ENCODE results near the gene ZNF609.
"Not testable (repeated sequence)": the region's sequence is repeated elsewhere in the genome, so short reads cannot be mapped to it uniquely, and the experiment has no call there.

The ZNF609 gene

GRCh38 chr15:64583519-64583918 lies 123.1 kb downstream of the ZNF609 start:
- no peak for DNase-seq (ENCODE audit: low read depth)

GRCh38 chr15:64583983-64584382 lies 123.6 kb downstream of the ZNF609 start:
- no peak for DNase-seq (ENCODE audit: low read depth)

- no peak for DNase-seq (ENCODE audit: low read depth)
These were observed 126.0 kb downstream of the ZNF609 start for GRCh38 chr15:64586259-64586870.

- no peak for DNase-seq (ENCODE audit: low read depth)
These were observed 126.6 kb downstream of the ZNF609 start for GRCh38 chr15:64586984-64587383.

GRCh38 chr15:64589435-64590084 lies 129.2 kb downstream of the ZNF609 start:
- DNase-seq (ENCODE audit: low read depth): no peak

- not testable (repeated sequence) for DNase-seq (ENCODE audit: low read depth)
These were observed 132.5 kb downstream of the ZNF609 start for GRCh38 chr15:64592845-64593244.

GRCh38 chr15:64596701-64597476 lies 136.5 kb downstream of the ZNF609 start:
- no peak for DNase-seq (ENCODE audit: low read depth)

- DNase-seq (ENCODE audit: low read depth): no peak
These were observed 137.1 kb downstream of the ZNF609 start for GRCh38 chr15:64597477-64597822.

GRCh38 chr15:64599226-64599625 lies 138.8 kb downstream of the ZNF609 start:
- DNase-seq (ENCODE audit: low read depth): no peak

GRCh38 chr15:64599716-64600115 lies 139.3 kb downstream of the ZNF609 start:
- DNase-seq (ENCODE audit: low read depth): no peak

GRCh38 chr15:64600794-64601193 lies 140.4 kb downstream of the ZNF609 start:
- no peak for DNase-seq (ENCODE audit: low read depth)

GRCh38 chr15:64604319-64604718 lies 143.9 kb downstream of the ZNF609 start:
- DNase-seq (ENCODE audit: low read depth): no peak

- not testable (repeated sequence) for DNase-seq (ENCODE audit: low read depth)
These were observed 147.0 kb downstream of the ZNF609 start for GRCh38 chr15:64607416-64607815.

GRCh38 chr15:64610257-64610919 lies 150.0 kb downstream of the ZNF609 start:
- DNase-seq (ENCODE audit: low read depth): no peak

- no peak for DNase-seq (ENCODE audit: low read depth)
These were observed 150.8 kb downstream of the ZNF609 start for GRCh38 chr15:64611085-64611725.

- no peak for DNase-seq (ENCODE audit: low read depth)
These were observed 154.1 kb downstream of the ZNF609 start for GRCh38 chr15:64614519-64614918.

- DNase-seq (ENCODE audit: low read depth): no peak
These were observed 157.3 kb downstream of the ZNF609 start for GRCh38 chr15:64617727-64618126.

GRCh38 chr15:64618138-64618537 lies 157.8 kb downstream of the ZNF609 start:
- no peak for DNase-seq (ENCODE audit: low read depth)

GRCh38 chr15:64618540-64618939 lies 158.2 kb downstream of the ZNF609 start:
- no peak for DNase-seq (ENCODE audit: low read depth)

GRCh38 chr15:64619880-64620839 lies 159.8 kb downstream of the ZNF609 start:
- no peak for DNase-seq (ENCODE audit: low read depth)

- DNase-seq (ENCODE audit: low read depth): no peak
These were observed 160.7 kb downstream of the ZNF609 start for GRCh38 chr15:64621056-64621455.
